Measurements from ENCODE around the gene UBE2Q2.

The UBE2Q2 gene

DNA sequence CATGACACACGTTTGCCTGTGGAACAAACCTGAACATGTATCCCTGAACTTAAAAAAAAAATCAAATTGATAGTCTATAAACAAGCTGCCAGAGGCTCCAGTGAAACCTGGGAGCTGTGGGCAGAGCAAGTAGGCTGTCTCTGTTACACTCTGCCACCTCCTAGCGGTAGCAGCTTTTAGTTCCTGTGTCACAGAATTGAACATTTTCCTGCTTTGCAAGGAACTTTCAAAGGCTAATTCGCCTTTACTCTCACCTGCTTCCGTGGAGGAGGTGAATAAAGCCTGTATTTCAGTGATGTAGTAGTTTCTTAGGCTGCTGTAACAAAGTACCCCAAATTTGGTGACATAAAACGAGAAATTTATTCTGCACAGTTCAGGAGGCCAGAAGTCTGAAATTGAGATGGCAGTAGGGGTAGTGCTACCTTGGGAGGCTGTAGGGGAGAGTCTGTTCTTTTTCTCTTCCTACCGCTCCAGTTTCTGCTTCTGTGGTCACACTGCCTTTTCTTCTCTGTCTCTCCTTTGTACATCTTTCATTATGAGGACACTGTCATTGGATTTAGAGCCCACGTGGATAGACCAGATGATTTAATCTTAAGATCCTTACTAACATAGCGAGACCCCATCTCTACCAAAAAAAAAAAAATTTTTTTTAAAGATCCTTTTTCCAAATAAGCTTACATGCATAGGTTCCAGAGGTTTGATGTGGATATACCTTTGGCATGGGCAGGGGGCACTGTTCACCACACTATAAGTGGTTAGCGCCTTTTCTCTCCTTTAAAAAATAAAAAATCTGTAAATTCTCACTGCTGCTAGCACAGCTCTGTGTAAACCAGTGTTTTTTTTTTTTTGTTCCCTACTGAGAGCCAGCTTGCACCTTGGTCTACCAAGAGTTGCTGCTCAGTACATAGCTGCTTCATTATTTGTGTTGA is 85.7 kb downstream of the UBE2Q2 start:
- no peak for DNase-seq (ENCODE audit: extremely low read depth, low read depth)
- TF ChIP-seq, protein P1, sequence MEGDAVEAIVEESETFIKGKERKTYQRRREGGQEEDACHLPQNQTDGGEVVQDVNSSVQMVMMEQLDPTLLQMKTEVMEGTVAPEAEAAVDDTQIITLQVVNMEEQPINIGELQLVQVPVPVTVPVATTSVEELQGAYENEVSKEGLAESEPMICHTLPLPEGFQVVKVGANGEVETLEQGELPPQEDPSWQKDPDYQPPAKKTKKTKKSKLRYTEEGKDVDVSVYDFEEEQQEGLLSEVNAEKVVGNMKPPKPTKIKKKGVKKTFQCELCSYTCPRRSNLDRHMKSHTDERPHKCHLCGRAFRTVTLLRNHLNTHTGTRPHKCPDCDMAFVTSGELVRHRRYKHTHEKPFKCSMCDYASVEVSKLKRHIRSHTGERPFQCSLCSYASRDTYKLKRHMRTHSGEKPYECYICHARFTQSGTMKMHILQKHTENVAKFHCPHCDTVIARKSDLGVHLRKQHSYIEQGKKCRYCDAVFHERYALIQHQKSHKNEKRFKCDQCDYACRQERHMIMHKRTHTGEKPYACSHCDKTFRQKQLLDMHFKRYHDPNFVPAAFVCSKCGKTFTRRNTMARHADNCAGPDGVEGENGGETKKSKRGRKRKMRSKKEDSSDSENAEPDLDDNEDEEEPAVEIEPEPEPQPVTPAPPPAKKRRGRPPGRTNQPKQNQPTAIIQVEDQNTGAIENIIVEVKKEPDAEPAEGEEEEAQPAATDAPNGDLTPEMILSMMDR (IDR thresholded peaks at IDR 0.05; ENCODE audit: low read depth, low read length) = no peak; the same call in none of the 2 replicates

DNA sequence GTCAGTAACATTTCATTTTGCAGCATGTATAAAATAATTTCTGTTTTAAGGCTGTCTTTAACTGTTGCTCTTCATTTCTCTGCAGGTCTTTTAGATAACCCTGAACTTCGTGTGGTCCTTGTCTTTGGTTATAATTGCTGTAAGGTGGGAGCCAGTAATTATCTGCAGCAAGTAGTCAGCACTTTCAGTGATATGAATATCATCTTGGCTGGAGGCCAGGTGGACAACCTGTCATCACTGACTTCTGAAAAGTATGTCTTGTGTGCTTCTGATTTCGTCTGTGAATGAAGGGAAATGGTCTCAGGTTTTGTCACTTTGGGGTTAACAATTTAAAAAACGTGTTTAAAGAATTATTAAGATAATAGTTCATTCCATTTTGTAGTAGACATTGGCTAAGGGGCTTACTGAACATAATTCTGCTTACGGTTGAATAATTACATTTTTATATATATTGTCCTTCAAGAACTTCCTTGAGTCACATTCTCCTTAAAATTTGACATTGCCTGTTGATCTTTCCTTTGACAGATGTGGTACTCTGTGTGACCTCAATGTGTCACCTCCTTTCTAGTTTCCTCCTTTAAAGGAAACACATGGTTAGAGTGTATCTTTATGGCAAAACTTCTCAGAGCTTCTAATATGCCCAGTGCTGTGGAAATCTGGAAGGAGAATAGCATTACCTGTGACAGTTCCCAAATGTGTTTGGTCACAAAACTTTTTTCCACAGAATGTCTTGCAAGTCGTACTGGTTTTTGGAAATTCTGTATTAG is 86.7 kb downstream of the UBE2Q2 start:
- TF ChIP-seq, protein P1 (IDR thresholded peaks at IDR 0.05; ENCODE audit: low read depth, low read length) = no peak
- DNase-seq (ENCODE audit: extremely low read depth, low read depth) = no peak

DNA sequence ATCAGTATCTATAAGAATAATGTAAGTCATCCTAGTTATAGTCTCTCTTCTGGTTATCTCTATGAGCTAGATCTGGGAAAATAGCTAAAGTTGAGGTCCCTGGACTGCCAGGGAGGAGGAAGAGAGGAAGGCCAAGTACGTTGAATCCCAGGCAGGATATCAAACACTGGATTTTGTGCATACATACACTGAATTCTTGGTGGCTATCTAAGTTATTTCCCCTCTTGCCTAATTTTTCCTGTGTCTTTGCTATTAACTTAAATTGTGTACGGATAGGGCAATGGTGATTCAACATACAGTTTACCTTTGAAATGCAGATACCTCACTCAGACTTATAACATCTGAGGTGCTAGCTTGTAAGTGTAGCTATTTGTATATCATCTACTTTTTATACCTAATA is 87.6 kb downstream of the UBE2Q2 start:
- DNase-seq (ENCODE audit: extremely low read depth, low read depth) = no peak
- TF ChIP-seq, protein P1 (IDR thresholded peaks at IDR 0.05; ENCODE audit: low read depth, low read length) = no peak

DNA sequence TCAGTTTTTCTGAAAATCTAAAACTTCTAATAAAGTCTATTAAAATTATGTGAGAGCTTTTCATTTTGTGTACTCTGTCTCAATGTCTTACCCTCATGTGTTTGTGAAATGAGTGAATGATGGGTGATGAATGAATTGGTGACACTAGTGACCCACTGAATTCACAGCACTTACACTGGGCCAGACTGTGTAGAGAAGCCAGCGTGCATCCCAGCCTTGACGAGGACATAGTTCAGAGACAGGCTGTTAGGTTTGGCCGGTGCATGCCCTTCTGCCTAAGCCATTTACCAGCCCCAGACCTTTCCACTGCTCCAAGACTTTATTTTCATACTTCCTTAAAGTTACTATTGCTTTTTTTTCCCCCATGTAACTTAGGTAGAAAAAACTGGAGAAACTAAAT is 99.2 kb downstream of the UBE2Q2 start:
- no peak for DNase-seq (ENCODE audit: extremely low read depth, low read depth)
- TF ChIP-seq, protein P1 (IDR thresholded peaks at IDR 0.05; ENCODE audit: low read depth, low read length) = no peak

DNA sequence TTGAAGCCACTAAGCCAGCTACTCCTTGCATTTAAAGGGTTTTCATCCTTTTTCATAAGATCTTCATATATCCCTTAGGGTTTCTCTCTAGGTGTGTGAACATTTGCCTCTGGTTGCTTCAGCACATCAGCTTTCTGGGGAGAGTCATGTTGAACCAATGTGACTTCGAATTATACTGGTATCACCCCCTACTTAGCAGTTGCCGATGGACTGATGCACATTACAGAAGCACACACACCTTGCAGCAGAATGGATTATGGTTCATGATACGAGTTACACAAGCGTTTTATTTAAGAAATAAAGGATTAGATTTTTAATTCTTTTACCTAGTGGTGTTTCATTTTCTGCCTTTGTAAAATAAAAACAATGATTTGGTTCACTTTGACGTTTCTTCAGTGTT is 100.0 kb downstream of the UBE2Q2 start:
- DNase-seq (ENCODE audit: extremely low read depth, low read depth) = no peak
- TF ChIP-seq, protein P1 (IDR thresholded peaks at IDR 0.05; ENCODE audit: low read depth, low read length) = no peak

DNA sequence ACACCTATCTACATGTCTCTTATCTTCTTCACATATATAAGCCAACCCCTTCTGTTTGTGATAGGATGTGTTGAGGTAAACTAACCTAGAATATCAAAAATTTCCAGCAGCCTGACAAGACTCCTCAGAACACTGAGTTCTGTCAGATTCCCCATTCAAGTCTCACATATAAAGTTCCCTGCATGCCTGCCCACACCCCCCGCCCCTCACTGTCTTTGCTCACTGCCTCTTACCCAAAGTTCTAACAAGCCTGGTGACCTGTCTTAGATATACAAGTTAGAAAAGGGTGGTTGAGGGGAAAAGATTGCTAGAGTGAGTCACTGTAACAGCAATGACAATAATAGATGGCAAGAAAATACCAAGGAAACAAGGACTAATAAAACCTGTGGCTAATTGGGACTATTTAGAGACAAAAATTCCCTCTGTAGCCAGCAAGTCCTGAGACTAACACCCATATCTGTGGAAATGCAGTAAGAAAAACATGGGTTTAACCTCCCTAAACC is 100.5 kb downstream of the UBE2Q2 start:
- DNase-seq (ENCODE audit: extremely low read depth, low read depth) = no peak
- TF ChIP-seq, protein P1 (IDR thresholded peaks at IDR 0.05; ENCODE audit: low read depth, low read length) = no peak

DNA sequence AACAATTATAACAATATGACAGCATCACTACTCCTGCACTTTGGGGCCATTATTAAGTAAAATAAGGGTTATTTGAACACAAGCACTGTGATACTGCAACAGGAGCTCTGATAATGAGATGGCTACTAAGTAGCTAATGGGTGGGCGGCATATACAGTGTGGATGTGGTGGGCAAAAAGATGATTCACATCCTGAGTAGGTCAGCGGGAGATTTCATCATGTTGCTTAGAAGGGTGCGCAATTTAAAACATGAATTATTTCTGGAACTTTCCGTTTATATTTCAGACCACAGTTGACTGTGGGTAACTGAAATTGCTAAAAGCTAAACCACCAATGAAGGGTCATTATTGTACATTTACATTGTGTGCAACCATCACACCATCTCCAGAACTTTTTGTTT is 102.7 kb downstream of the UBE2Q2 start:
- no peak for DNase-seq (ENCODE audit: extremely low read depth, low read depth)

More for the DNA sequence above, 102.7 kb downstream of the UBE2Q2 start:
- TF ChIP-seq, protein P1 (IDR thresholded peaks at IDR 0.05; ENCODE audit: low read depth, low read length) = no peak

Data from AG09319 (cell line).